NCI-H2081 treated with DMSO at 0.1 percent for 48 hours (cell line): ENCODE results near the gene KLF17.

Source experiments
- DNase-seq: peaks from one replicate; lab custom pipeline; 2025; lab: John Stamatoyannopoulos, UW

The KLF17 gene

DNA sequence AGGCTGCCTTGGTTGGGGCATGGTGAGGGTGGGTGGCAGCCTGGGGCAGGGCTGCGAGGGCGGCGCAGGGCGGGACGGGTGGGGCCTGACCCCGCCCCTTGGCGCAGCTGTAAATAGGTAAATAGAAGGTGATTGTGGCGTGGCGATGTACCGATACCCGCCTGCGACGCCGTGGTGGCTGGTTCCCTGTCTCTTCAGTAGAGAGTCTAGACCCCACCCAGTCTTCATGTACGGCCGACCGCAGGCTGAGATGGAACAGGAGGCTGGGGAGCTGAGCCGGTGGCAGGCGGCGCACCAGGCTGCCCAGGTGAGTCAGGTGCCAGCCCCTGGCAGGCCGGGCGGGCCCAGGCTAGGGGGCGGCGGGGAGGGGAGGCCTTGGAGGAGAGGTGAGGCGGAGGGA is at the start of gene KLF17:
Gene KLF17 (plus strand): TSS at position 140 of the 400 bp plus-strand sequence. CDS start 87 bp downstream, at position 227.
- no peak for DNase-seq

- DNase-seq, result no peak
Observed at GRCh38 chr1:44071461-44071860, 47.2 kb upstream of the KLF17 start.

GRCh38 chr1:44072204-44072603 is 46.4 kb upstream of the KLF17 start:
- no peak for DNase-seq

DNA sequence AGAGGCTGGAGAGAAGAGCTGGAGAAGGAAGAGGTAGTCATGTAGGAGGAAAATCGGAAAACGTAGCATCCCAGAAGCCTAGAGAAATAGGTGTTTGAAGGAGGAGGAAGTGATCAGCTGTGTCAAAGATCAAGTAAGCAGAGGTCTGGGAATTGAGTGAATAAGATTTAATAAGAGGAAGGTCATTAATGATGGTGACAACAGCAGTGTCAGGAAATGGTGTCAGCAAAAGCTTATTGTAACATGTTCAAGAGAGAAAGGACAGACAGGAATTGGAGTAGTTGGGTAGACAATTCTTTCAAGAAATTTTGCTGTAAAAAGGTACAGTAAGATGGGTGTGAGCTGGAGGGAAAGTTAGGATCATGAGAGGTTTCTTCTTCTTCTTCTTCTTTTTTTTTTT is 45.8 kb upstream of the KLF17 start:
- no peak for DNase-seq

DNA sequence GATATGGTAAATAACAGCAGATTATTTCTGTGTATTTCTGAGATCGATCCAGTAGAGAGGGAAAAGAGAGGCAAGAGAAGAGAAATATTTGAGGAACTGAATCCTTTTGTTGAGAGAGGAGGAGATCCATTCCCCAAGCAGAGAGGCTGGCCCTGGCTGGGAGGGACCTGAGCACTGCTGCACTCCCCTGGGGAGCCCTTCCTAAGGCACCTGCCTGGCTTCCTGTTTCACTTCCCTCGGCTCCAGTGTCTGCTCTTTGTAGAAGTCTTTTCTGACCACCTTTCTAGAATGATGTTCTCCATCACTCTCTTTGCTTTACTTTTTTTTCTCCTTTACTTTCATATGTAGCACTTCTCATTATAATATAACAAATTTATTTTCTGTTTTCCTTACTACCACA is 45.1 kb upstream of the KLF17 start:
- no peak for DNase-seq

GRCh38 chr1:44074415-44074814 is 44.2 kb upstream of the KLF17 start:
- no peak for DNase-seq

DNA sequence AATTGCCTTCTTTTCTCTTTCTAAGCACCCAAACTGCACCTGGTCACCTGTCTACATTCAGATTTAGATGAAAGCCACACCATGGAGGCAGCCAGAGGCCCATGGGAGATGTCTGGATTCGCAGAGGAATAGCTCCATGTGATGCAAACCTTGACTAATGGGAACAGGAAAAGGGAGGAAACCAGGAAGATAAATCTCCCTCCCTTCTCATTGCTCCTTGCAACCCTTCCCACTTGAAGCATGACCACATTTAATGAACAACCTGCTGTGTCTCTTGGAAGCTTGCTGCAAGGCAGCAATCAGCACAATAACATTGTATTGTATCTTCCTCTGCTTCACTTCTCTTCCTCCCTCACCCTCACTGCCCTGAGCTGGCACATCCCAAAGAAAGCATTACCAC is 42.6 kb upstream of the KLF17 start:
- DNase-seq, result no peak

DNA sequence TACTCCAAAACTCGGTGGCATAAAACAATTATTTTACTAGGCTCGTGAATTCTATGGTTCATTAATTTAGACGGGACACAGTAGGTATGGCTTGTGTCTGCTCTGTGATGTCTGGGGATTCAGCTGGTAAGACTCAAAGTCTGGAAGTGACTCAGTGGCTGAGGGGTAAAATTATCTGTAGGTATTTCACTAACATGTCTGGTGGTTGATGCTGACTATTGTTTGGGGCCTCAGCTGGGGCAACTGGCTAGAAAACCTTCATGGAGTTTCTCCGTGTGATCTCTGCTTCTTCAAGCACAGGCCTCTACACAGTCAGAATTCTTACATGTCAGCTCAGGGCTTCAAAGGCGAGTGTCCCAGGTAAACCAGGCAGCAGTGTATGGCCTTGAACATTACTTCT is 41.2 kb upstream of the KLF17 start:
- no peak for DNase-seq

- no peak for DNase-seq
Observed at GRCh38 chr1:44078104-44078503, 40.5 kb upstream of the KLF17 start.

DNA sequence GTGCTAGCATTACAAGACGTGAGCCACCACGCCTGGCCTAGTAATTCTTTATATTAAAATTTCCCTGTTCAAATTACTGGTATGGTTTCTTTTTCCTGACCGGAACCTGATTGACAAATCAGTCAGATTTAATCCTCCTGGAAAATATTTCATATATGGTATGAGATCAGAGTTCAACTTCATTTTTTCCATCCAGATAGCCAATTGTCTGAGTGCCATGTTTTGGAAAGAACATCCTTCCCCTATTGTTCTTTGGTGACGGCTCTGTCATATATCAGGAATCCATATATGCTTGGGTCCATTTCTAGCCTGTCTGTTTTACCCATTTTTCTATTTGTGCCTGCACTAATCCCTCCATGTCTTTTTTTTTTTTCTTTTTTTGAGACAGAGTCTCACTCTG is 39.1 kb upstream of the KLF17 start:
- no peak for DNase-seq

- DNase-seq, result no peak
Observed at GRCh38 chr1:44084998-44085675, 33.5 kb upstream of the KLF17 start.

DNA sequence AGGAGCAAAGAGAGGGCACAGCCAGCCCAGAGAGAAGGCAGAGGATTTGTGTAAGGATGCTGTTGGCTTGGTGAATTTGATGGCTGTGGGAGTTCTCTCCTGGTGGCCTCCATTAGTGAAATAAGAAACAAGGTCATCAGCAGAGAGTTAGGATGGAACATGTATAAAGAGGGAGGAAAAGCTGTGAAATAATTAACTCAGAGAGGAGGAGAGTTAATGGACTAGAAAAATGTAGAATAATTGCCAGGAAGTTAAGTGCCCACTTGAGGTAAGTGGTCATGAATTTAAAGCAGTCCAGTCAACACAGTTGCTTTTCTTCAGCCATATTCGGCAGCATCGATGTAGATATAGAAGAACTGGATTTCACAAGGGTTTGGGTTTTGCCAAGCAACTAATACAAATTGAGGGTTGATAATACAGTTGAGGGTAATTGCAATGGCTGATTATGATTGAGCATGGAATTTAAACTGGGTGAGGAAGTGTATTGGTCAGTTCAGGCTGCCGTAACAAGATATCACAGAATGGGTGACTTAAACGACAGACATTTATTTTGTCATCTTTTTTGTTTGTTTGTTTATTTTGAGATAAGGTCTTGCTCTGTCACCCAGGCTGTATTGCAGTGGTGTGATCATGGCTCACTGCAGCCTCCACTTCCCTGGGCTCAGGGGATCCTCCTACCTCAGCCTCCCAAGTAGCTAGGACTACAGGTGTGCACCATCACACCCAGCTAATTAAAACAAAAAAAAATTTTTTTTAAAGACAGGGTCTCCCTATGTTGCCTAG is 31.7 kb upstream of the KLF17 start:
- DNase-seq, result no peak

- no peak for DNase-seq
Observed at GRCh38 chr1:44089371-44090048, 29.1 kb upstream of the KLF17 start.

GRCh38 chr1:44090429-44091252 is 28.0 kb upstream of the KLF17 start:
- DNase-seq, result no peak

- DNase-seq, result no peak
Observed at GRCh38 chr1:44094047-44094446, 24.6 kb upstream of the KLF17 start.

GRCh38 chr1:44100183-44100868 is 18.3 kb upstream of the KLF17 start:
- DNase-seq, result no peak

GRCh38 chr1:44101328-44101727 is 17.3 kb upstream of the KLF17 start:
- DNase-seq, result no peak

DNA sequence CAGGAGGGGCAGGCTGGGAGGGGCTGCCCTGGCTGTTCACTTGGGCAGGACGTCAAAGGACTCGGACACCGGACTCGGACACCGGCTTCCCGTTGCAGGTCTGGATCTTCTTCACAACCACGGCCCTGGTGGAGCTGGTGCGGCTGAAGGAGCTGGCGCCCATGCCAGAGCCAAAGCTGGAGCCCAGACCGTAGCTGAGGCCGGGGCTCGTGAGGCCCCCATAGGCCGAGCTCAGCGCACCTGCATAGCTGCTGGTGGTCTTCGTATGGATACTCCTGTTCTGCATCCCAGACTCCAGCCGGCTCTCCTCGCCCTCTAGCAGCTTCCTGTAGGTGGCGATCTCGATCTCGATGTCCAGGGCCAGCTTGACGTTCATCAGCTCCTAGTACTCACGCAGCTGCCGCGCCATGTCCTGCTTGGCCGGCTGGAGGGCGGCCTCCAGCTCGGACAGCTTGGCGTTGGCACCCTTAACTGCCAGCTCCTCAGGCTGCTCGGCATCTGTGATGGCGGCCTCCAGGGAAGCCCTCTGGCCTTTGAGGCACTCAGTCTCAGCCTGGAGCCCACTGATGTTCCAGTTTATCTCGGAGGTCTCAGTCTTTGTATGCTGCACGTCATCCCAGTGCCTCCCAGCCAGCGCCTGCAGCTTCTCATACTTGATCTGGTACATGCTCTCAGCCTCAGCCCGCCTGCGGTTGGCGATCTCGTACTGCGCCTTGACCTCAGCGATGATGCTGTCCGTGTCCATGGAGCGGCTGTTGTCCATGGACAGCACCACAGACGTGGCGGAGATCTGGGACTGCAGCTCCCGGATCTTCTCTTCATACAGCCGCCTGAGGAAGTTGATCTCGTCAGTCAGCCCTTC is 15.1 kb upstream of the KLF17 start:
- DNase-seq, result no peak

DNA sequence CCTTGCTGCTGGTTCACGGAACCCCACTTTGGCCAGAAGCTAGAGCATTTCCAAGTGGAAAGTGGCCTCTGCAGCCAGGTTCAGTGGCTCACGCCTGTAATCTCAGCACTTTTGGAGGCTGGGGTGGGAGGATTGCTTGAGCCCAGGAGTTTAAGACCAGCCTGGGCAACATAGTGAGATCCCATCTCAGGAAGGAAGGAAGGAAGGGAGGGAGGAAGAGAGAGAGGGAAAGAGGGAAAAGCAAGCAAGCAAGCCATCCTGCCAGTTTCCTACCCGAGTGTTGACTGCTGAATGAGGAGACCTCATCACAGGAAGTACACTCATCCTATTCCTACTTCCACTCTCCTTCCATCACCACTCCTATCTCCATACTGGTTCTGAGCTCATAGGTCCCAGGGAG is 12.8 kb upstream of the KLF17 start:
- DNase-seq, result no peak

DNA sequence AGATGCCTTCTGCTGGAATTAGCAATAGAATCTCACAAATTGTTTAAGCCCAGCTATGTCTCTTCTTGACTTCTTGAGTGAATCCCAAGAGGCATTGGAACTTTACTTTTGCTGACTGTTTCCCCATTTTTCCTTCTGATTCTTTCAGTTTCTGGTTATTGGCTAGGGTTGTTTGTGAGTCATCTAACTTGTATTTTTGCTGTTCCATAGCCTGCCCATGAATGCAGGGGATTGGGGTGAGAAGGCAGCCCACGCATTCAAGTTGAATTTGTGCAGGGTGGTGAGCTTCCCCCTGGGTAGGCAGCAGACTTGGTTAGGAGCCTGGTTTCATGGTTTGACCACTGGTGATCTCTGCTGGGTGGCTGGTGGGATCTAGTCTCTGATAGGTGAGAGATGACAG is 10.4 kb upstream of the KLF17 start:
- no peak for DNase-seq

DNA sequence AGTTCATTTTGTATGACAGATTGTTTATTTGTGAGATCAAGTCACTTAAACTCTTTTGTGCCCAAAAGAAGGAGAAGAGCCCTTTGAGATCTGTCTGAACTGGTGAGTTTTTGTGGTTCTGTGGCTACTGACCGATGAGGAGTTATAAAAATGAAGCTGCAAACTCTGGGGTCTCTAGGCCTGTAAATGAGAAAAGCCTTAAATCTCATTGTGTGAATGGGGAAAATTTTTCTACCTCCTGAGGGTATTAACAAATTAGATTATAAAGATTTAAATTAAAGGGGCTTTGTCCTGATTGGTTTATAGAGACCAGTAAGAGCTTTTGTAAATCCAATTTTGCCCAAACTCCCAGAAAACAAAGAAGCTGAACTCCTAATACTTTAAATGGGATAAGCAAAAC is 9.7 kb upstream of the KLF17 start:
- no peak for DNase-seq
